ENCODE data around the gene KRT4. TPM values are rescaled to one million over a fixed set of nuclear protein-coding genes. Genes with fewer than 3 reads are reported as not detected.

The KRT4 gene
- total RNA-seq, 1 donor from 2014 or later = not detected

GRCh38 chr12:52760623-52761022 lies 53.3 kb downstream of the KRT4 start:
- Mint-ChIP-seq H3K4me3 (ENCODE audit: unreplicated experiment) (no peak overlapping the region), H3K27me3 (ENCODE audit: unreplicated experiment) (no peaks in the 10 kb centered on the region), H3K4me1 (ENCODE audit: low read depth, unreplicated experiment) (no peaks in the 10 kb centered on the region), H3K36me3 (ENCODE audit: unreplicated experiment) (no peaks in the 10 kb centered on the region), H3K27ac (ENCODE audit: unreplicated experiment) (no peak overlapping the region), H3K9me3 (ENCODE audit: unreplicated experiment) (no peaks in the 10 kb centered on the region)
- DNase-seq = no peak
- TF ChIP-seq CTCF (IDR thresholded peaks at IDR 0.05; ENCODE audit: partially characterized antibody, unreplicated experiment) = no peak

GRCh38 chr12:52759695-52760094 lies 54.2 kb downstream of the KRT4 start:
- Mint-ChIP-seq H3K27me3 (ENCODE audit: unreplicated experiment) (no peaks in the 10 kb centered on the region), H3K27ac (ENCODE audit: unreplicated experiment) (no peak overlapping the region), H3K36me3 (ENCODE audit: unreplicated experiment) (no peaks in the 10 kb centered on the region), H3K4me1 (ENCODE audit: low read depth, unreplicated experiment) (no peaks in the 10 kb centered on the region), H3K9me3 (ENCODE audit: unreplicated experiment) (no peaks in the 10 kb centered on the region), H3K4me3 (ENCODE audit: unreplicated experiment) (no peak overlapping the region)
- no peak for DNase-seq
- TF ChIP-seq CTCF (IDR thresholded peaks at IDR 0.05; ENCODE audit: partially characterized antibody, unreplicated experiment) = no peak

- H3K27ac Mint-ChIP-seq (ENCODE audit: unreplicated experiment) = no peak overlapping the region
- no peak overlapping the region for H3K4me3 Mint-ChIP-seq (ENCODE audit: unreplicated experiment)
- no peak for TF ChIP-seq CTCF (IDR thresholded peaks at IDR 0.05; ENCODE audit: partially characterized antibody, unreplicated experiment)
- no peaks in the 10 kb centered on the region for H3K36me3 Mint-ChIP-seq (ENCODE audit: unreplicated experiment)
- no peak for DNase-seq
- no peaks in the 10 kb centered on the region for H3K9me3 Mint-ChIP-seq (ENCODE audit: unreplicated experiment)
- no peaks in the 10 kb centered on the region for H3K4me1 Mint-ChIP-seq (ENCODE audit: low read depth, unreplicated experiment)
- H3K27me3 Mint-ChIP-seq (ENCODE audit: unreplicated experiment) = no peaks in the 10 kb centered on the region
Measured at GRCh38 chr12:52759218-52759617, 54.7 kb downstream of the KRT4 start.

- Mint-ChIP-seq H3K27me3 (ENCODE audit: unreplicated experiment) (peaks cover 2% of the 10 kb centered on the region), H3K27ac (ENCODE audit: unreplicated experiment) (no peak overlapping the region), H3K4me1 (ENCODE audit: low read depth, unreplicated experiment) (no peaks in the 10 kb centered on the region), H3K9me3 (ENCODE audit: unreplicated experiment) (no peaks in the 10 kb centered on the region), H3K36me3 (ENCODE audit: unreplicated experiment) (no peaks in the 10 kb centered on the region), H3K4me3 (ENCODE audit: unreplicated experiment) (no peak overlapping the region)
- TF ChIP-seq CTCF (IDR thresholded peaks at IDR 0.05; ENCODE audit: partially characterized antibody, unreplicated experiment) = no peak
- no peak for DNase-seq
Measured at GRCh38 chr12:52757449-52758176, 56.3 kb downstream of the KRT4 start.

Other genes with a start within 250 kb of the KRT4 start
- not detected for gene KRT74, start 240.3 kb downstream of the KRT4 start, total RNA-seq (ENCODE audit: unreplicated experiment)
- not detected for gene KRT72, start 212.7 kb downstream of the KRT4 start, total RNA-seq (ENCODE audit: unreplicated experiment)
- not detected for gene KRT73, start 195.6 kb downstream of the KRT4 start, total RNA-seq (ENCODE audit: unreplicated experiment)
- not detected for gene KRT2, start 161.9 kb downstream of the KRT4 start, total RNA-seq (ENCODE audit: unreplicated experiment)
- gene KRT1, start 133.7 kb downstream of the KRT4 start, total RNA-seq (ENCODE audit: unreplicated experiment) = not detected
- not detected for gene KRT77, start 110.6 kb downstream of the KRT4 start, total RNA-seq (ENCODE audit: unreplicated experiment)
- not detected for gene KRT76, start 36.8 kb downstream of the KRT4 start, total RNA-seq (ENCODE audit: unreplicated experiment)
- not detected for gene KRT3, start 18.0 kb downstream of the KRT4 start, total RNA-seq (ENCODE audit: unreplicated experiment)
- gene KRT79, start 20.2 kb upstream of the KRT4 start, total RNA-seq (ENCODE audit: unreplicated experiment) = not detected
- gene KRT78, start 34.9 kb upstream of the KRT4 start, total RNA-seq (ENCODE audit: unreplicated experiment) = not detected
- 14.0 TPM for gene KRT8, start 91.0 kb upstream of the KRT4 start, total RNA-seq (ENCODE audit: unreplicated experiment)
- gene KRT18, start 135.0 kb upstream of the KRT4 start, total RNA-seq (ENCODE audit: unreplicated experiment) = 1.3 TPM
- 283 TPM for gene EIF4B, start 192.3 kb upstream of the KRT4 start, total RNA-seq (ENCODE audit: unreplicated experiment)
- gene TNS2, start 235.9 kb upstream of the KRT4 start, total RNA-seq (ENCODE audit: unreplicated experiment) = 2.5 TPM